HG03097 (cell line): ENCODE measurements around the gene PLA2G2D.

Experiments used
- ATAC-seq: cut with Tn5 transposase; IDR thresholded peaks from one replicate; pipeline ENCODE4 v1.9.1; 2021; ENCODE audit not compliant: unreplicated experiment, low FRiP score

The PLA2G2D gene

GRCh38 chr1:20120796-20121195 is 1.5 kb upstream of the PLA2G2D start:
- no peak for ATAC-seq

GRCh38 chr1:20117236-20117635 is 2.1 kb downstream of the PLA2G2D start:
- no peak for ATAC-seq

- ATAC-seq = no peak
Observed at GRCh38 chr1:20115916-20116315, 3.4 kb downstream of the PLA2G2D start.

GRCh38 chr1:20115479-20115878 is 3.9 kb downstream of the PLA2G2D start:
- no peak for ATAC-seq

- ATAC-seq = no peak
Observed at GRCh38 chr1:20114021-20114648, 5.2 kb downstream of the PLA2G2D start.

- ATAC-seq = no peak
Observed at GRCh38 chr1:20112279-20113000, 6.9 kb downstream of the PLA2G2D start.

- no peak for ATAC-seq
Observed at GRCh38 chr1:20111452-20111851, 7.9 kb downstream of the PLA2G2D start.

- ATAC-seq = no peak
Observed at GRCh38 chr1:20110679-20111078, 8.7 kb downstream of the PLA2G2D start.

GRCh38 chr1:20109223-20109856 is 10.0 kb downstream of the PLA2G2D start:
- ATAC-seq = no peak

- ATAC-seq = no peak
Observed at GRCh38 chr1:20108366-20109123, 10.8 kb downstream of the PLA2G2D start.

- ATAC-seq = no peak
Observed at GRCh38 chr1:20107796-20108195, 11.5 kb downstream of the PLA2G2D start.

- ATAC-seq = no peak
Observed at GRCh38 chr1:20107351-20107750, 12.0 kb downstream of the PLA2G2D start.

GRCh38 chr1:20105856-20106255 is 13.5 kb downstream of the PLA2G2D start:
- ATAC-seq = no peak

GRCh38 chr1:20102875-20103274 is 16.5 kb downstream of the PLA2G2D start:
- ATAC-seq = no peak

- ATAC-seq = no peak
Observed at GRCh38 chr1:20100632-20101355, 18.5 kb downstream of the PLA2G2D start.

GRCh38 chr1:20099533-20099932 is 19.8 kb downstream of the PLA2G2D start:
- no peak for ATAC-seq

GRCh38 chr1:20096840-20097447 is 22.4 kb downstream of the PLA2G2D start:
- no peak for ATAC-seq

- ATAC-seq = no peak
Observed at GRCh38 chr1:20095564-20096434, 23.5 kb downstream of the PLA2G2D start.

GRCh38 chr1:20093940-20094391 is 25.4 kb downstream of the PLA2G2D start:
- ATAC-seq = no peak
